ENCODE data around the gene FGF14. TPM values are rescaled to one million over a fixed set of nuclear protein-coding genes. Genes with fewer than 3 reads are reported as not detected.

Gene FGF14
- total and polyA plus RNA-seq, 2 donors (not counting 3 experiments of a cell fraction or from before 2014, with no cell fraction given): not detected

DNA sequence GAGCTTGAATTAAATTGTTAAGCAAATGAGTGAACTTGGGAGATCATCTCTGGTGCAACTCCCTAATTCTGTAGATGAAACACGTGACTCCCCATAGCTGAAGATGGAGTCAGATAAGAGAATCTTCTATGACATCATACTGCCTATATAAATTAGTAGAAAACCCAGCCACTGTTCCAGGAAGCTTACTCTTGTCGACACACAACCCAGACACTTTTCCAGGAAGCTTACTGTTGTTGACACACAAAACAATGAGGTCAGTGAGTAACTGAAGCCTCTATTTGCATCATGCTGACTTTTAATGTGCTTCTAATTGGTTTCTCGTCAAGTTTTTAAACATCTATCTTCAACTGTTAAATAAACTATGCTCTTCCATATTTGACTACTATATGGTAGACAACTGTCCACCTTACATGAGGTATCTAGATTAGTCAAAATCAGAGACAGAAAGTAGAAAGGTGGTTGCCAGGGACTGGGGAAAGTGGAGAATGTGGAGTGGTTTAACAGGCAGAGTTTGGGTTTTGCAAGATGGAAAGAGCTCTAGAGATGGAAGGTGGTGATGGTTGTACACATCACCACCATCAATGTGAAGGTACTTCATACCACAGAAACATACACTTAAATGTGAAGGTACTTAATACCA lies 168.2 kb downstream of the FGF14 start:
- dilution Hi-C loops (cut with MboI; ENCODE audit: extremely low pct_ligation_motif_present, low sequenced_read_pairs): no loop called here
- intact Hi-C loops (cut with micrococcal nuclease): no loop called here
- no peak for FAIRE-seq
- no peak overlapping the region for H3K27ac ChIP-seq (ENCODE audit: insufficient read depth, low read depth, low read length)
- no peak for DNase-seq (ENCODE audit: low read depth, low spot score)
- no peaks in the 10 kb centered on the region for H3K9me1 ChIP-seq (replicated peaks; ENCODE audit: control insufficient read depth, extremely low read depth, insufficient read depth, low read length)
- no TSS peak for BruUV-seq (replicated peaks)
- POLR2A ChIA-PET: no interaction called here
- no peak for TF ChIP-seq POLR2AphosphoS5 (IDR thresholded peaks at IDR 0.05; ENCODE audit: insufficient read depth, low read depth, low read length)
- TF ChIP-seq MYC (IDR thresholded peaks at IDR 0.05; ENCODE audit: low read depth, low read length): no peak
- no peak for TF ChIP-seq JUN (IDR thresholded peaks at IDR 0.05; ENCODE audit: borderline replicate concordance, insufficient read depth, insufficient read length, low read depth)
- no peaks in the 10 kb centered on the region for H3K9me3 ChIP-seq (replicated peaks; ENCODE audit: control insufficient read depth, insufficient read depth, low read length)
- H3K9ac ChIP-seq (replicated peaks; ENCODE audit: extremely low read depth, insufficient read depth, low read length): no peak overlapping the region
- H3K79me2 ChIP-seq (ENCODE audit: control insufficient read depth, insufficient read depth, low read length): no peaks in the 10 kb centered on the region
- no peak overlapping the region for H2AFZ ChIP-seq (ENCODE audit: low read depth, low read length)
- H3K4me3 ChIP-seq (replicated peaks in 1 of 3; ENCODE audit: insufficient read depth in 1 of 3, low read depth in 1 of 3, low read length in 3 of 3): no peak overlapping the region
- no peaks in the 10 kb centered on the region for H3K27me3 ChIP-seq (ENCODE audit: control insufficient read depth in 2 of 2, insufficient read depth in 2 of 2, low read length in 2 of 2)
- CTCF ChIA-PET: no interaction called here
- H4K20me1 ChIP-seq (replicated peaks; ENCODE audit: control insufficient read depth, extremely low read depth, insufficient read depth, low read length): no peaks in the 10 kb centered on the region
- H3K36me3 ChIP-seq (ENCODE audit: control insufficient read depth in 2 of 2, extremely low read depth in 1 of 2, insufficient read depth in 2 of 2, low read length in 2 of 2): no peaks in the 10 kb centered on the region
- no peaks in the 10 kb centered on the region for H3K4me1 ChIP-seq (ENCODE audit: control insufficient read depth, extremely low read depth, insufficient read depth, low read length)
- no peak overlapping the region for H3K4me2 ChIP-seq (ENCODE audit: insufficient read depth, low read length)

GRCh38 chr13:102231479-102231878 lies 170.4 kb downstream of the FGF14 start:
- Histone ChIP-seq H3K27me3 (ENCODE audit: control insufficient read depth in 2 of 2, insufficient read depth in 2 of 2, low read length in 2 of 2) (no peaks in the 10 kb centered on the region), H3K9ac (replicated peaks; ENCODE audit: extremely low read depth, insufficient read depth, low read length) (no peak overlapping the region), H3K4me1 (ENCODE audit: control insufficient read depth, extremely low read depth, insufficient read depth, low read length) (no peaks in the 10 kb centered on the region), H3K4me3 (replicated peaks in 1 of 3; ENCODE audit: insufficient read depth in 1 of 3, low read depth in 1 of 3, low read length in 3 of 3) (no peak overlapping the region), H4K20me1 (replicated peaks; ENCODE audit: control insufficient read depth, extremely low read depth, insufficient read depth, low read length) (no peaks in the 10 kb centered on the region), H3K79me2 (ENCODE audit: control insufficient read depth, insufficient read depth, low read length) (no peaks in the 10 kb centered on the region), H3K9me3 (replicated peaks; ENCODE audit: control insufficient read depth, insufficient read depth, low read length) (no peaks in the 10 kb centered on the region), H3K4me2 (ENCODE audit: insufficient read depth, low read length) (no peak overlapping the region), H3K36me3 (ENCODE audit: control insufficient read depth in 2 of 2, extremely low read depth in 1 of 2, insufficient read depth in 2 of 2, low read length in 2 of 2) (no peaks in the 10 kb centered on the region), H3K27ac (ENCODE audit: insufficient read depth, low read depth, low read length) (no peak overlapping the region), H3K9me1 (replicated peaks; ENCODE audit: control insufficient read depth, extremely low read depth, insufficient read depth, low read length) (no peaks in the 10 kb centered on the region), H2AFZ (ENCODE audit: low read depth, low read length) (no peak overlapping the region)
- intact Hi-C loops (cut with micrococcal nuclease) (no loop called here), dilution Hi-C loops (cut with MboI; ENCODE audit: extremely low pct_ligation_motif_present, low sequenced_read_pairs) (no loop called here)
- no TSS peak for BruUV-seq (replicated peaks)
- FAIRE-seq: no peak
- POLR2A ChIA-PET: no interaction called here
- TF ChIP-seq EZH2 (IDR thresholded peaks at IDR 0.05; ENCODE audit: borderline replicate concordance, low read depth, low read length, severe bottlenecking) (no peak), POLR2AphosphoS5 (IDR thresholded peaks at IDR 0.05; ENCODE audit: insufficient read depth, low read depth, low read length) (no peak), JUN (IDR thresholded peaks at IDR 0.05; ENCODE audit: borderline replicate concordance, insufficient read depth, insufficient read length, low read depth) (no peak), FOS (IDR thresholded peaks at IDR 0.05; ENCODE audit: borderline replicate concordance, insufficient read depth, low read length) (no peak), POLR2A (IDR thresholded peaks at IDR 0.05; ENCODE audit: low read depth, low read length) (no peak), MYC (IDR thresholded peaks at IDR 0.05; ENCODE audit: low read depth, low read length) (no peak), GATA2 (IDR thresholded peaks at IDR 0.05; ENCODE audit: insufficient read depth, insufficient read length, low read depth, low read length) (no peak)
- TF ChIP-seq, protein P1, sequence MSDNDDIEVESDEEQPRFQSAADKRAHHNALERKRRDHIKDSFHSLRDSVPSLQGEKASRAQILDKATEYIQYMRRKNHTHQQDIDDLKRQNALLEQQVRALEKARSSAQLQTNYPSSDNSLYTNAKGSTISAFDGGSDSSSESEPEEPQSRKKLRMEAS (IDR thresholded peaks at IDR 0.05; ENCODE audit: insufficient read depth, insufficient read length): no peak
- TF ChIP-seq, protein P2, sequence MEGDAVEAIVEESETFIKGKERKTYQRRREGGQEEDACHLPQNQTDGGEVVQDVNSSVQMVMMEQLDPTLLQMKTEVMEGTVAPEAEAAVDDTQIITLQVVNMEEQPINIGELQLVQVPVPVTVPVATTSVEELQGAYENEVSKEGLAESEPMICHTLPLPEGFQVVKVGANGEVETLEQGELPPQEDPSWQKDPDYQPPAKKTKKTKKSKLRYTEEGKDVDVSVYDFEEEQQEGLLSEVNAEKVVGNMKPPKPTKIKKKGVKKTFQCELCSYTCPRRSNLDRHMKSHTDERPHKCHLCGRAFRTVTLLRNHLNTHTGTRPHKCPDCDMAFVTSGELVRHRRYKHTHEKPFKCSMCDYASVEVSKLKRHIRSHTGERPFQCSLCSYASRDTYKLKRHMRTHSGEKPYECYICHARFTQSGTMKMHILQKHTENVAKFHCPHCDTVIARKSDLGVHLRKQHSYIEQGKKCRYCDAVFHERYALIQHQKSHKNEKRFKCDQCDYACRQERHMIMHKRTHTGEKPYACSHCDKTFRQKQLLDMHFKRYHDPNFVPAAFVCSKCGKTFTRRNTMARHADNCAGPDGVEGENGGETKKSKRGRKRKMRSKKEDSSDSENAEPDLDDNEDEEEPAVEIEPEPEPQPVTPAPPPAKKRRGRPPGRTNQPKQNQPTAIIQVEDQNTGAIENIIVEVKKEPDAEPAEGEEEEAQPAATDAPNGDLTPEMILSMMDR (IDR thresholded peaks at IDR 0.05; ENCODE audit: extremely low read depth in 1 of 2, insufficient read depth in 1 of 2, low read depth in 1 of 2, low read length in 2 of 2): no peak
- no peak for DNase-seq (ENCODE audit: low read depth, low spot score)
- CTCF ChIA-PET: interaction anchor here (1.3 kb wide), 1 partner anchor 13 kb away, joined by 4 read pairs; no protein-coding TSS in a partner anchor
